Memory B cell (primary cell): ENCODE data around the gene SEPTIN6.

Experiments used
- ATAC-seq: fragments of 150-1000 bp; cut with Tn5 transposase; 2 replicates; pipeline ENCODE4 v1.10.0; 2021; ENCODE audit warnings: low read depth, mild to moderate bottlenecking, moderate library complexity
- DNase-seq, 2 donors: peaks; one replicate each; pipeline ENCODE4 v3.0.0; 2022; ENCODE audit warnings: low spot score in 2 of 2
- H3K27ac Mint-ChIP-seq: one replicate; pipeline ENCODE4 v1.8.0; 2022; ENCODE audit warnings: mild to moderate bottlenecking, moderate library complexity, mixed read lengths
- H3K27me3 Mint-ChIP-seq: one replicate; pipeline ENCODE4 v1.8.0; 2022; ENCODE audit warnings: mixed read lengths
- H3K36me3 Mint-ChIP-seq: one replicate; pipeline ENCODE4 v1.8.0; 2022; ENCODE audit warnings: mild to moderate bottlenecking, mixed read lengths
- H3K4me1 Mint-ChIP-seq: one replicate; pipeline ENCODE4 v1.8.0; 2022; ENCODE audit warnings: mixed read lengths
- H3K4me3 Mint-ChIP-seq: one replicate; pipeline ENCODE4 v1.8.0; 2022; ENCODE audit warnings: mild to moderate bottlenecking, moderate library complexity, mixed read lengths
- H3K9me3 Mint-ChIP-seq: one replicate; pipeline ENCODE4 v1.8.0; 2022; ENCODE audit warnings: mixed read lengths

SEPTIN6 gene

GRCh38 chrX:119693040-119693995 lies at the start of gene SEPTIN6:
SEPTIN6 (minus strand) TSS chrX:119693168; CDS start chrX:119693105, 63 bp downstream.
- no peaks in the 10 kb centered on the region for H3K36me3 Mint-ChIP-seq
- no peaks in the 10 kb centered on the region for H3K9me3 Mint-ChIP-seq
- ATAC-seq (peak; percentile 72), DNase-seq (peak; percentile 81 to 82)
- H3K27ac Mint-ChIP-seq = peak within 1 kb of the TSS; percentile 90
- H3K4me1 Mint-ChIP-seq = peaks cover 38% of the 10 kb centered on the region
- H3K4me3 Mint-ChIP-seq = peak within 1 kb of the TSS; percentile 96
- no peaks in the 10 kb centered on the region for H3K27me3 Mint-ChIP-seq

- no peaks in the 10 kb centered on the region for H3K4me1 Mint-ChIP-seq
- no peak for DNase-seq
- no peaks in the 10 kb centered on the region for H3K36me3 Mint-ChIP-seq
- no peak overlapping the region for H3K4me3 Mint-ChIP-seq
- H3K27ac Mint-ChIP-seq = no peak overlapping the region
- no peaks in the 10 kb centered on the region for H3K27me3 Mint-ChIP-seq
- no peaks in the 10 kb centered on the region for H3K9me3 Mint-ChIP-seq
- ATAC-seq = no peak
Observed at GRCh38 chrX:119738742-119739141, 45.8 kb upstream of the SEPTIN6 start.

- DNase-seq = no peak
- no peaks in the 10 kb centered on the region for H3K4me1 Mint-ChIP-seq
- no peak overlapping the region for H3K4me3 Mint-ChIP-seq
- no peaks in the 10 kb centered on the region for H3K9me3 Mint-ChIP-seq
- no peak for ATAC-seq
- no peaks in the 10 kb centered on the region for H3K27me3 Mint-ChIP-seq
- no peaks in the 10 kb centered on the region for H3K36me3 Mint-ChIP-seq
- no peak overlapping the region for H3K27ac Mint-ChIP-seq
Observed at GRCh38 chrX:119736206-119736764, 43.3 kb upstream of the SEPTIN6 start.

- Mint-ChIP-seq H3K27me3 (no peaks in the 10 kb centered on the region), H3K4me1 (no peaks in the 10 kb centered on the region), H3K36me3 (no peaks in the 10 kb centered on the region), H3K27ac (no peak overlapping the region), H3K9me3 (no peaks in the 10 kb centered on the region), H3K4me3 (no peak overlapping the region)
- ATAC-seq (no peak), DNase-seq (no peak)
Observed at GRCh38 chrX:119735467-119735866, 42.5 kb upstream of the SEPTIN6 start.

GRCh38 chrX:119734897-119735339 lies 42.0 kb upstream of the SEPTIN6 start:
- Mint-ChIP-seq H3K4me3 (no peak overlapping the region), H3K27me3 (no peaks in the 10 kb centered on the region), H3K9me3 (no peaks in the 10 kb centered on the region), H3K4me1 (no peaks in the 10 kb centered on the region), H3K27ac (no peak overlapping the region), H3K36me3 (no peaks in the 10 kb centered on the region)
- ATAC-seq (no peak), DNase-seq (no peak)

GRCh38 chrX:119729408-119730201 lies 36.6 kb upstream of the SEPTIN6 start:
- no peak overlapping the region for H3K27ac Mint-ChIP-seq
- DNase-seq = peak; percentile 63 to 69
- H3K4me1 Mint-ChIP-seq = no peaks in the 10 kb centered on the region
- peak; percentile 75 for ATAC-seq
- no peaks in the 10 kb centered on the region for H3K36me3 Mint-ChIP-seq
- H3K27me3 Mint-ChIP-seq = no peaks in the 10 kb centered on the region
- H3K4me3 Mint-ChIP-seq = peak overlapping the region; percentile 11
- H3K9me3 Mint-ChIP-seq = no peaks in the 10 kb centered on the region

- ATAC-seq (no peak), DNase-seq (no peak)
- Mint-ChIP-seq H3K4me3 (no peak overlapping the region), H3K27me3 (no peaks in the 10 kb centered on the region), H3K36me3 (no peaks in the 10 kb centered on the region), H3K4me1 (no peaks in the 10 kb centered on the region), H3K9me3 (no peaks in the 10 kb centered on the region), H3K27ac (no peak overlapping the region)
Observed at GRCh38 chrX:119728487-119728886, 35.5 kb upstream of the SEPTIN6 start.

- DNase-seq = no peak
- Mint-ChIP-seq H3K27ac (no peak overlapping the region), H3K9me3 (no peaks in the 10 kb centered on the region), H3K4me1 (no peaks in the 10 kb centered on the region), H3K36me3 (no peaks in the 10 kb centered on the region), H3K4me3 (no peak overlapping the region), H3K27me3 (no peaks in the 10 kb centered on the region)
- no peak for ATAC-seq
Observed at GRCh38 chrX:119726900-119727555, 34.1 kb upstream of the SEPTIN6 start.

- Mint-ChIP-seq H3K9me3 (peaks cover 2% of the 10 kb centered on the region), H3K36me3 (no peaks in the 10 kb centered on the region), H3K27me3 (no peaks in the 10 kb centered on the region), H3K4me1 (no peaks in the 10 kb centered on the region), H3K4me3 (no peak overlapping the region), H3K27ac (no peak overlapping the region)
- ATAC-seq = no peak
- DNase-seq = no peak
Observed at GRCh38 chrX:119721926-119722325, 29.0 kb upstream of the SEPTIN6 start.

- H3K9me3 Mint-ChIP-seq = peaks cover 2% of the 10 kb centered on the region
- H3K4me1 Mint-ChIP-seq = no peaks in the 10 kb centered on the region
- DNase-seq (no peak), ATAC-seq (no peak)
- no peak overlapping the region for H3K27ac Mint-ChIP-seq
- no peak overlapping the region for H3K4me3 Mint-ChIP-seq
- no peaks in the 10 kb centered on the region for H3K27me3 Mint-ChIP-seq
- no peaks in the 10 kb centered on the region for H3K36me3 Mint-ChIP-seq
Observed at GRCh38 chrX:119721487-119721886, 28.5 kb upstream of the SEPTIN6 start.

- H3K27ac Mint-ChIP-seq = no peak overlapping the region
- H3K4me3 Mint-ChIP-seq = no peak overlapping the region
- no peaks in the 10 kb centered on the region for H3K9me3 Mint-ChIP-seq
- no peaks in the 10 kb centered on the region for H3K27me3 Mint-ChIP-seq
- ATAC-seq (no peak), DNase-seq (no peak)
- H3K4me1 Mint-ChIP-seq = no peaks in the 10 kb centered on the region
- H3K36me3 Mint-ChIP-seq = no peaks in the 10 kb centered on the region
Observed at GRCh38 chrX:119709630-119710029, 16.7 kb upstream of the SEPTIN6 start.

GRCh38 chrX:119708936-119709335 lies 16.0 kb upstream of the SEPTIN6 start:
- DNase-seq = no peak
- Mint-ChIP-seq H3K27ac (no peak overlapping the region), H3K4me3 (no peak overlapping the region), H3K4me1 (no peaks in the 10 kb centered on the region), H3K9me3 (no peaks in the 10 kb centered on the region), H3K27me3 (no peaks in the 10 kb centered on the region), H3K36me3 (no peaks in the 10 kb centered on the region)
- no peak for ATAC-seq

- no peak for ATAC-seq
- H3K27ac Mint-ChIP-seq = no peak overlapping the region
- no peak overlapping the region for H3K4me3 Mint-ChIP-seq
- no peaks in the 10 kb centered on the region for H3K4me1 Mint-ChIP-seq
- no peaks in the 10 kb centered on the region for H3K36me3 Mint-ChIP-seq
- no peaks in the 10 kb centered on the region for H3K9me3 Mint-ChIP-seq
- no peaks in the 10 kb centered on the region for H3K27me3 Mint-ChIP-seq
- DNase-seq = no peak
Observed at GRCh38 chrX:119706616-119707015, 13.6 kb upstream of the SEPTIN6 start.
